AG09319 (cell line): ENCODE measurements around the gene CEP85L.

ENCODE experiments used
- DNase-seq: peaks from one replicate; pipeline ENCODE4 v3.0.0-alpha.2; 2010; ENCODE audit warnings: low read depth; ENCODE audit errors: extremely low read depth
- TF ChIP-seq, protein P1 (sequence below): IDR thresholded peaks from 2 replicates; pipeline ENCODE4 v1.5.1; 2011; ENCODE audit warnings: low read depth, mild to moderate bottlenecking, inconsistent platforms, low read length, moderate library complexity

Gene CEP85L

DNA sequence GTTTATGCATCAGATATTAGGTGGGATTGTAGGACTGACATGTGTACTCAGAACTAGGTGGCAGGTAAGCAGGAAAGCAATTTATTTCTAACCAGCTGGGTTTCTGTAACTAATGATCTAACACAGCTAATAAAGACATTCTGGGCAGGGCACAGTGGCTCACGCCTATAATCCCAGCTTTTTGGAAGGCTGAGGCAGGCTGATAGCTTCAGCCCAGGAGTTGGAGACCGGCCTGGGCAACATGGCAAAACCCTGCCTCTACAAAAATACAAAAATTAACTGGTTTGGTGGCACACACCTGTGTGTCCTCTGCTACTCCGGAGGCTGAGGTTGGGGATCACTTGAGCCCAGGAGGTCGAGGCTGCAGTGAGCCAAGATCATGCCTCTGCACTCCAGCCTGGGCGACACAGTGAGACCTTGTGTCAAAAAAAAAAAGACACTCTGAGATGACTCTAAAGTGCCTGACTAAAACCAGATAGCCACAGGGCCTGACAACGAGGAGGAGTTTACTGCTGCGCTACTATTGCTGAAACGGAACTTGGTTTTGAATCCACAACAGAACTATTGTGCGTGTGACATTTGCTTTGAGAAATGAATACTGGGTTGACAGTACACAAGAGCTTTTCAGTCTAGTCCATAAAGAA lies 29.2 kb upstream of the CEP85L start:
- TF ChIP-seq, protein P1, sequence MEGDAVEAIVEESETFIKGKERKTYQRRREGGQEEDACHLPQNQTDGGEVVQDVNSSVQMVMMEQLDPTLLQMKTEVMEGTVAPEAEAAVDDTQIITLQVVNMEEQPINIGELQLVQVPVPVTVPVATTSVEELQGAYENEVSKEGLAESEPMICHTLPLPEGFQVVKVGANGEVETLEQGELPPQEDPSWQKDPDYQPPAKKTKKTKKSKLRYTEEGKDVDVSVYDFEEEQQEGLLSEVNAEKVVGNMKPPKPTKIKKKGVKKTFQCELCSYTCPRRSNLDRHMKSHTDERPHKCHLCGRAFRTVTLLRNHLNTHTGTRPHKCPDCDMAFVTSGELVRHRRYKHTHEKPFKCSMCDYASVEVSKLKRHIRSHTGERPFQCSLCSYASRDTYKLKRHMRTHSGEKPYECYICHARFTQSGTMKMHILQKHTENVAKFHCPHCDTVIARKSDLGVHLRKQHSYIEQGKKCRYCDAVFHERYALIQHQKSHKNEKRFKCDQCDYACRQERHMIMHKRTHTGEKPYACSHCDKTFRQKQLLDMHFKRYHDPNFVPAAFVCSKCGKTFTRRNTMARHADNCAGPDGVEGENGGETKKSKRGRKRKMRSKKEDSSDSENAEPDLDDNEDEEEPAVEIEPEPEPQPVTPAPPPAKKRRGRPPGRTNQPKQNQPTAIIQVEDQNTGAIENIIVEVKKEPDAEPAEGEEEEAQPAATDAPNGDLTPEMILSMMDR = no peak

GRCh38 chr6:118679327-118679901 lies 28.0 kb upstream of the CEP85L start:
- TF ChIP-seq, protein P1 = no peak
- DNase-seq = no peak

More for the DNA sequence above, 29.2 kb upstream of the CEP85L start:
- DNase-seq = no peak

- DNase-seq = no peak
These were observed 27.5 kb upstream of the CEP85L start for GRCh38 chr6:118678866-118679265.

GRCh38 chr6:118677193-118677592 lies 25.8 kb upstream of the CEP85L start:
- TF ChIP-seq, protein P1 = no peak
- no peak for DNase-seq

More at GRCh38 chr6:118678866-118679265, 27.5 kb upstream of the CEP85L start:
- TF ChIP-seq, protein P1 = no peak

DNA sequence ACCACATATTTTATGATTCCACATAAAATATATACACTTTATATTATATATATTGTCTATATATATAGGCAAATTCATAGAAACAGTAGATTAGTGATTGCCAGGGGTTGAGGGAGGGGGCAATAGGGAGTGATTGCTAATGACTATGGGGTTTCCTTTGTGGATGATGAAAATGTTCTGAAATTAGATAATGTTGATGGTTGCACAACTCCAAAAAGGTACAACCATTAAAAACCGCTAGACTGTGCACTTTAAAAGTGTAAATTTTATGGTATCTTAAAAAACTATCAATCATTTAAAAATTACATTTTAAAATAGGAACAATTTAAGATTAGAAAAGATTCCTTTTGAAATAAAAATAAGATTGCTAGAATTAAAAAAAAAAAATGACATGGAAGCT lies 23.8 kb upstream of the CEP85L start:
- no peak for DNase-seq
- TF ChIP-seq, protein P1 = no peak

GRCh38 chr6:118674772-118675171 lies 23.4 kb upstream of the CEP85L start:
- DNase-seq = no peak
- TF ChIP-seq, protein P1 = no peak

DNA sequence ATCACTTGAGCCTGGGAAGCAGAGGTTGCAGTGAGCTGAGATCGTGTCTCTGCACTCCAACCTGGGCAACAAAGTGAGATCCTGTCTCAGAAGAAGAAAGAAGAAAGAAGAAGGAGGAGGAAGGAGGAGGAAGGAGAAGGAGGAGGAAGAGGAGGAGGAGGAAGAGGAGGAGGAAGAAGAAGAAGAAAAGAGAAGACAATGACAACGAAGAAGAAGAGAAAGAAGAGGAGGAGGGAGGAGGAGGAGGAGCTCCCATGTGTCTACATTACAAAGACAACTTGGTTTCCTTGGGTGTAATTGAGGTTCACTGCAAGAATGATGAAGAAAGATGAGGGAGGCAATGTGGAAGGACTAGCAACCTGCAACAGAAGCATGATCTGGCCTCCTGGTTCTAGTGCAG lies 21.3 kb upstream of the CEP85L start:
- DNase-seq = no peak
- TF ChIP-seq, protein P1 = no peak
